ENCODE measurements around the gene ZNF891. TPM values are rescaled to one million over a fixed set of nuclear protein-coding genes. Genes with fewer than 3 reads are reported as not detected.

The ZNF891 gene
- total RNA-seq (1 to 10 TPM; 7.0 to 8.1 TPM), polyA plus RNA-seq (under 1 TPM; 0.35 to 0.82 (median 0.69) TPM), total RNA-seq (23.3 to 61.0 (median 41.9) reads per million in 6 experiments)

- Mint-ChIP-seq H3K4me1 (peaks cover 11 to 27% (median 26%) of the 10 kb centered on the region in 4 donors), H3K9me3 (peaks cover 12 to 90% (median 36%) of the 10 kb centered on the region in 9 donors), H3K27ac (peak within 1 kb of the TSS; percentile 97 to 100 (median 100)), H3K36me3 (peaks cover 42 to 76% (median 66%) of the 10 kb centered on the region in 3 donors), H3K27me3 (no peaks in the 10 kb centered on the region), H3K4me3 (peak within 1 kb of the TSS; percentile 90 to 98 (median 96))
- POLR2A ChIA-PET: interaction anchor here (0.8 to 2.8 kb wide), 11 partner anchors 9 to 296 kb away, joined by 3 to 16 read pairs (median 4); partner anchors contain the start of genes ZNF26, ZNF268 and ZNF84
- DNase-seq (peak; percentile 94 to 99 (median 97)), ATAC-seq (peak; percentile 79 to 87)
Measured at GRCh38 chr12:133130038-133130807, at the start of gene ZNF891, which contains the start of gene ZNF10. Gene ZNF891 (minus strand): TSS chr12:133130274. CDS start chr12:133121918, 8,356 bp downstream. Gene ZNF10 (plus strand): TSS chr12:133130627. CDS start chr12:133144493, 13,866 bp downstream.

GRCh38 chr12:133174901-133175300, 44.8 kb upstream of the ZNF891 start:
- POLR2A ChIA-PET: interaction anchor here (0.6 kb wide), 1 partner anchor 20 kb away, joined by 3 read pairs; no protein-coding TSS in a partner anchor
- Mint-ChIP-seq H3K27me3 (no peaks in the 10 kb centered on the region), H3K9me3 (peaks cover 25 to 89% (median 51%) of the 10 kb centered on the region in 9 donors), H3K4me1 (no peaks in the 10 kb centered on the region), H3K4me3 (no peak overlapping the region), H3K36me3 (peaks cover 0 to 49% (median 36%) of the 10 kb centered on the region in 3 donors), H3K27ac (no peak overlapping the region)
- no peak for DNase-seq
- ATAC-seq: no peak

DNA sequence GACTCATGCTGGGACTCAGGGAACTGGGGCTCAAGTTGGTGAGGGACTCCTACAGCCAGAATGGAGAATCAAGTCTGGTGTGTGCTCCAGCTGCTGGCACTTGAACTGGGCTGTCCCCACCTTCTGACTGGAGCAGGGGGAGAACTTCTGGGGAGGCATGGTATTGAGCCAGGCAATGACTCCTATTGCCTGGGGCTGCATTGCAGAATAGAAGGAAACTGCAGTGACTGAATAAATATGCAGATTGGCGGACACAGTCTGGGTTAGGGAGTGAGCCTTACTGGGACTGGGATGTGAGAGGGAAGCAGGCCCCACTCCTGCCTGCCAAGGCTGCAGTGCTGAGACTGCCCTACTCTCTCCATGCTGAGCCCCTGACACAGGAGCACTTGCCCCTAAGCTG, 42.4 kb upstream of the ZNF891 start:
- Mint-ChIP-seq H3K36me3 (peaks cover 0 to 52% (median 41%) of the 10 kb centered on the region in 3 donors), H3K27ac (no peak overlapping the region), H3K9me3 (peaks cover 20 to 89% (median 55%) of the 10 kb centered on the region in 9 donors), H3K27me3 (no peaks in the 10 kb centered on the region), H3K4me1 (no peaks in the 10 kb centered on the region), H3K4me3 (no peak overlapping the region)
- DNase-seq (no peak), ATAC-seq (no peak)
- POLR2A ChIA-PET: interaction anchor here (0.6 kb wide), 1 partner anchor 23 kb away, joined by 4 read pairs; no protein-coding TSS in a partner anchor

DNA sequence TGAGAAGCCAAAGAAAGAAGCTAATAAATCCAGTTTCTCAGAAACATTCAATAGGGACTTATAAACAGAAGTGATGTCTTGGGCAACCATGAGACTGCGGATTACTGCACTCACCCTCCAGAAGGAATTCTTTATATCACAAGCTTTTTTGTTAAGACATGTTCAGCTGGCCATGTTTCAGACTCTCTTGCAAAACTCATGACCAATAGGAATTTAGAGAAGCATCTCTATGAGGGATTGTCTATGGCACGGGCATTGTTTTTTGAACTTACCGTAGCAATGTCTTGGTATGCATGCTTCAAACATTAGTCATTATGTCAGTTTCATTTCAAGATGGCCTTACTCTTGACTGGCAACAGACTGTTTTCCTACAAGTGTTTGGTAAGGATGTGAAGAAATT, 35.7 kb upstream of the ZNF891 start:
- ATAC-seq (no peak), DNase-seq (no peak)
- Mint-ChIP-seq H3K9me3 (peaks cover 13 to 93% (median 63%) of the 10 kb centered on the region in 9 donors), H3K4me1 (no peaks in the 10 kb centered on the region), H3K36me3 (peaks cover 0 to 59% (median 42%) of the 10 kb centered on the region in 3 donors), H3K4me3 (no peak overlapping the region), H3K27me3 (no peaks in the 10 kb centered on the region), H3K27ac (no peak overlapping the region)
- POLR2A ChIA-PET: no interaction called here

DNA sequence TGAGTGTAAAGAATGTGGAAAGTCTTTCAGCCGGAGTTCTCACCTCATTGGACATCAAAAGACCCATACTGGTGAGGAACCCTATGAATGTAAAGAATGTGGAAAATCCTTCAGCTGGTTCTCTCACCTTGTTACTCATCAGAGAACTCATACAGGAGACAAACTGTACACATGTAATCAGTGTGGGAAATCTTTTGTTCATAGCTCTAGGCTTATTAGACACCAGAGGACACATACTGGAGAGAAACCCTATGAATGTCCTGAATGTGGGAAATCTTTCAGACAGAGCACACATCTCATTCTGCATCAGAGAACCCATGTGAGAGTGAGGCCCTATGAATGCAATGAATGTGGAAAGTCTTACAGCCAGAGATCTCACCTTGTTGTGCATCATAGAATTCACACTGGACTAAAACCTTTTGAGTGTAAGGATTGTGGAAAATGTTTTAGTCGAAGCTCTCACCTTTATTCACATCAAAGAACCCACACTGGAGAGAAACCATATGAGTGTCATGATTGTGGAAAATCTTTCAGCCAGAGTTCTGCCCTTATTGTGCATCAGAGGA, 26.1 kb upstream of the ZNF891 start:
- DNase-seq (no peak), ATAC-seq (peak in 1 of 2 donors; percentile 28)
- peaks cover 13 to 100% (median 73%) of the 10 kb centered on the region in 9 donors for H3K9me3 Mint-ChIP-seq
- H3K4me3 Mint-ChIP-seq: no peak overlapping the region
- H3K4me1 Mint-ChIP-seq: no peaks in the 10 kb centered on the region
- H3K27me3 Mint-ChIP-seq: no peaks in the 10 kb centered on the region
- H3K27ac Mint-ChIP-seq: no peak overlapping the region
- peaks cover 68 to 86% (median 85%) of the 10 kb centered on the region in 3 donors for H3K36me3 Mint-ChIP-seq
- POLR2A ChIA-PET: interaction anchor here (0.9 kb wide), 1 partner anchor 25 kb away, joined by 4 read pairs; the partner anchor contains the start of gene ZNF10

- Mint-ChIP-seq H3K27ac (no peak overlapping the region), H3K27me3 (no peaks in the 10 kb centered on the region), H3K9me3 (peaks cover 30 to 97% (median 53%) of the 10 kb centered on the region in 9 donors), H3K4me1 (no peaks in the 10 kb centered on the region), H3K4me3 (no peak overlapping the region), H3K36me3 (peaks cover 77 to 91% (median 83%) of the 10 kb centered on the region in 3 donors)
- POLR2A ChIA-PET: no interaction called here
- no peak for ATAC-seq
- no peak for DNase-seq
Measured at GRCh38 chr12:133145981-133146380, 15.9 kb upstream of the ZNF891 start.

DNA sequence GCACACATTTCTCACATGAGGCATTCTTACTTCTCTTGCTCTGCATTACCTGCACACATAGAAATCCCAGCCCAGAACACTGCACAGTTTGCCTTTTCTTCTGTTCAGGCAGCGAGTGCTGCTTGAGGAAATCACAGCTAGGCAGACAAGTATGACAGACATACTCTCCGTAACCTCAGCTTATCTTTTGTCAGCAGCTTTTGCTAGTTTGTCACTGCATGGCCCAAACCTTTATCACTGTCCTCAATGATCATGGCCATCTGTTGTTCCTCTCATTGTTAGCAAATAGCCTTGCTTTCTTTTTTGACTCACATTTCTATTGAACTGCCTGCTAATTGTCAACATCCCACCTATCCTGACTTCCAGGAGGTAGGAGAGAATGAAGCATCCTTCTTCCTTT, 5.7 kb upstream of the ZNF891 start:
- ATAC-seq: no peak
- Mint-ChIP-seq H3K4me3 (peak overlapping the region in 1 of 10 donors; percentile 34), H3K27me3 (no peaks in the 10 kb centered on the region), H3K4me1 (peaks cover 11 to 21% (median 17%) of the 10 kb centered on the region in 4 donors), H3K9me3 (peaks cover 39 to 100% (median 69%) of the 10 kb centered on the region in 9 donors), H3K27ac (peak overlapping the region in 1 of 10 donors; percentile 18), H3K36me3 (peaks cover 74 to 91% (median 90%) of the 10 kb centered on the region in 3 donors)
- POLR2A ChIA-PET: no interaction called here
- DNase-seq: no peak

GRCh38 chr12:133130808-133131128, 694 bp upstream of the ZNF891 start:
- H3K27me3 Mint-ChIP-seq: no peaks in the 10 kb centered on the region
- POLR2A ChIA-PET: interaction anchor here (1.0 to 2.8 kb wide), 9 partner anchors 10 to 297 kb away, joined by 3 to 16 read pairs (median 4); partner anchors contain the start of genes ZNF26, ZNF268 and ZNF84
- DNase-seq: peak in 6 of 10 donors; percentile 26 to 81 (median 70)
- H3K27ac Mint-ChIP-seq: peak overlapping the region; percentile 97 to 100 (median 100)
- H3K4me1 Mint-ChIP-seq: peaks cover 14 to 27% (median 26%) of the 10 kb centered on the region in 4 donors
- H3K4me3 Mint-ChIP-seq: peak overlapping the region; percentile 90 to 98 (median 96)
- ATAC-seq: peak; percentile 22 to 44
- H3K9me3 Mint-ChIP-seq: peaks cover 17 to 90% (median 41%) of the 10 kb centered on the region in 9 donors
- peaks cover 43 to 76% (median 66%) of the 10 kb centered on the region in 3 donors for H3K36me3 Mint-ChIP-seq

- Mint-ChIP-seq H3K27ac (peak overlapping the region; percentile 84 to 100 (median 100)), H3K9me3 (peaks cover 11 to 90% (median 35%) of the 10 kb centered on the region in 9 donors), H3K4me3 (peak overlapping the region; percentile 90 to 98 (median 96)), H3K36me3 (peaks cover 40 to 76% (median 64%) of the 10 kb centered on the region in 3 donors), H3K27me3 (no peaks in the 10 kb centered on the region), H3K4me1 (peaks cover 11 to 27% (median 24%) of the 10 kb centered on the region in 4 donors)
- DNase-seq: peak in 3 of 10 donors; percentile 7 to 63 (median 25)
- POLR2A ChIA-PET: interaction anchor here (0.7 to 2.8 kb wide), 7 partner anchors 48 to 368 kb away, joined by 3 to 16 read pairs (median 4); partner anchors contain the start of genes ANKLE2, ZNF268 and ZNF84
- peak; percentile 8 to 11 for ATAC-seq
Measured at GRCh38 chr12:133129368-133130037, 571 bp downstream of the ZNF891 start.

GRCh38 chr12:133124674-133125073, 5.4 kb downstream of the ZNF891 start:
- ATAC-seq (no peak), DNase-seq (no peak)
- no peak overlapping the region for H3K27ac Mint-ChIP-seq
- peaks cover 0 to 94% (median 34%) of the 10 kb centered on the region in 9 donors for H3K9me3 Mint-ChIP-seq
- H3K4me1 Mint-ChIP-seq: peaks cover 0 to 7% (median 3%) of the 10 kb centered on the region in 4 donors
- H3K4me3 Mint-ChIP-seq: peak overlapping the region in 2 of 10 donors; percentile 22 to 25
- peaks cover 51 to 83% (median 66%) of the 10 kb centered on the region in 3 donors for H3K36me3 Mint-ChIP-seq
- no peaks in the 10 kb centered on the region for H3K27me3 Mint-ChIP-seq
- POLR2A ChIA-PET: no interaction called here

GRCh38 chr12:133120385-133121191, 9.5 kb downstream of the ZNF891 start:
- Mint-ChIP-seq H3K27me3 (no peaks in the 10 kb centered on the region), H3K9me3 (peaks cover 24 to 96% (median 50%) of the 10 kb centered on the region in 9 donors), H3K36me3 (peaks cover 60 to 83% (median 69%) of the 10 kb centered on the region in 3 donors), H3K4me1 (peaks cover 0 to 3% (median 0%) of the 10 kb centered on the region in 4 donors), H3K27ac (peak overlapping the region in 1 of 10 donors; percentile 59), H3K4me3 (peak overlapping the region in 1 of 10 donors; percentile 20)
- DNase-seq: no peak
- POLR2A ChIA-PET: interaction anchor here (1.4 kb wide), 1 partner anchor 10 kb away, joined by 4 read pairs; the partner anchor contains the start of genes ZNF10 and ZNF891
- no peak for ATAC-seq

Measured in naive thymus-derived CD8-positive, alpha-beta T cell (primary cell).